PC-3 (cell line): ENCODE measurements around the gene SNN. TPM values are rescaled to one million over a fixed set of nuclear protein-coding genes. Genes with fewer than 3 reads are reported as not detected.

Experiments
- ATAC-seq: fragments of 200-7000 bp; cut with Tn5 transposase; 2 replicates; pipeline ENCODE4 v1.9.1; 2020; ENCODE audit warnings: mild to moderate bottlenecking, moderate library complexity
- BruUV-seq: library from RNA; stranded (reverse); fragments of 400-500 nt; replicated peaks from 2 replicates; lab custom pipeline; 2021; lab: Mats Ljungman, UMichigan
- CTCF ChIA-PET: fragments of 300-600 bp; sonication (Branson Sonifier 250); formaldehyde crosslinking; loops from one replicate; lab custom pipeline; 2022; ENCODE audit warnings: antibody characterized with exemption; lab: Charles Lee
- POLR2A ChIA-PET: fragments of 300-600 bp; sonication (Branson Sonifier 250); formaldehyde crosslinking; loops from one replicate; lab custom pipeline; 2022; ENCODE audit warnings: antibody characterized with exemption; ENCODE audit not compliant: unreplicated experiment; lab: Charles Lee
- DNase-seq: peaks from one replicate; pipeline ENCODE4 v3.0.0-alpha.2; 2015
- H2AFZ ChIP-seq: fragments of 300-600 bp; sonication (generic); 2 replicates; pipeline ENCODE4 v1.6.0; 2016; ENCODE audit warnings: antibody characterized with exemption, low read length
- H3F3A ChIP-seq: fragments of 300-600 bp; sonication (generic); one replicate; pipeline ENCODE4 v1.6.0; 2017; ENCODE audit warnings: antibody characterized with exemption, low read length, control low read depth, mild to moderate bottlenecking; ENCODE audit not compliant: unreplicated experiment
- H3K27ac ChIP-seq: fragments of 300-600 bp; sonication (generic); 2 replicates; pipeline ENCODE4 v1.5.1; 2016; ENCODE audit warnings: mild to moderate bottlenecking, low read length
- H3K27me3 ChIP-seq: fragments of 300-600 bp; sonication (generic); 2 replicates; pipeline ENCODE4 v1.6.1; 2016; ENCODE audit warnings: low read length, mixed read lengths
- H3K36me3 ChIP-seq: fragments of 300-600 bp; sonication (generic); 2 replicates; pipeline ENCODE4 v1.6.1; 2016; ENCODE audit warnings: low read depth, mixed run types, low read length, mixed read lengths
- H3K4me1 ChIP-seq: fragments of 300-600 bp; sonication (generic); 2 replicates; pipeline ENCODE4 v1.5.1; 2016; ENCODE audit warnings: low read length; ENCODE audit not compliant: insufficient read depth
- H3K4me2 ChIP-seq: fragments of 300-600 bp; sonication (generic); 2 replicates; pipeline ENCODE4 v1.6.0; 2016; ENCODE audit warnings: low read length
- H3K4me3 ChIP-seq: fragments of 300-600 bp; sonication (generic); 2 replicates; pipeline ENCODE4 v1.5.1; 2016; ENCODE audit warnings: mild to moderate bottlenecking, low read length, mixed read lengths
- H3K79me2 ChIP-seq: fragments of 300-600 bp; sonication (generic); 2 replicates; pipeline ENCODE4 v1.6.1; 2017; ENCODE audit warnings: low read length, mixed read lengths
- H3K9ac ChIP-seq: fragments of 300-600 bp; sonication (generic); 2 replicates; pipeline ENCODE4 v1.6.0; 2016; ENCODE audit warnings: mild to moderate bottlenecking, low read length
- H3K9me2 ChIP-seq: fragments of 300-600 bp; sonication (generic); replicated peaks from 2 replicates; pipeline ENCODE4 v1.6.1; 2016; ENCODE audit warnings: mixed run types, low read length, mixed read lengths
- H3K9me3 ChIP-seq: fragments of 300-600 bp; sonication (generic); 2 replicates; pipeline ENCODE4 v1.6.1; 2016; ENCODE audit warnings: low read length, mixed read lengths
- H4K20me1 ChIP-seq: fragments of 300-600 bp; sonication (generic); 2 replicates; pipeline ENCODE4 v1.6.1; 2016; ENCODE audit warnings: low read length, mixed read lengths
- EZH2 ChIP-seq: fragments of 300-600 bp; sonication (generic); IDR thresholded peaks from one replicate; pipeline ENCODE4 v1.6.1; 2017; ENCODE audit warnings: antibody characterized with exemption, mild to moderate bottlenecking, low read length; ENCODE audit not compliant: unreplicated experiment
- EZH2phosphoT487 ChIP-seq: fragments of 300-600 bp; sonication (generic); IDR thresholded peaks from 2 replicates; pipeline ENCODE4 v1.6.1; 2018; ENCODE audit warnings: mild to moderate bottlenecking, antibody characterized with exemption, low read length, borderline replicate concordance
- intact Hi-C: fragments of 100-400 bp; cut with micrococcal nuclease; formaldehyde crosslinking; loops from 2 replicates; pipeline ENCODE4 v1.9.0; 2023
- total RNA-seq: library from RNA; depleted of rRNA; stranded (reverse); fragments of >200 nt; gene quantifications from 2 replicates; pipeline ENCODE4 v1.2.3, GENCODE V29; 2014
- TF ChIP-seq, protein P1 (sequence below): fragments of 300-600 bp; sonication (generic); conservative IDR thresholded peaks from 2 replicates; pipeline ENCODE4 v1.5.1; 2017; ENCODE audit warnings: antibody characterized with exemption, low read depth, mild to moderate bottlenecking, low read length

Gene SNN
- total RNA-seq, 1 experiment from 2014 or later: 4.3 TPM

DNA sequence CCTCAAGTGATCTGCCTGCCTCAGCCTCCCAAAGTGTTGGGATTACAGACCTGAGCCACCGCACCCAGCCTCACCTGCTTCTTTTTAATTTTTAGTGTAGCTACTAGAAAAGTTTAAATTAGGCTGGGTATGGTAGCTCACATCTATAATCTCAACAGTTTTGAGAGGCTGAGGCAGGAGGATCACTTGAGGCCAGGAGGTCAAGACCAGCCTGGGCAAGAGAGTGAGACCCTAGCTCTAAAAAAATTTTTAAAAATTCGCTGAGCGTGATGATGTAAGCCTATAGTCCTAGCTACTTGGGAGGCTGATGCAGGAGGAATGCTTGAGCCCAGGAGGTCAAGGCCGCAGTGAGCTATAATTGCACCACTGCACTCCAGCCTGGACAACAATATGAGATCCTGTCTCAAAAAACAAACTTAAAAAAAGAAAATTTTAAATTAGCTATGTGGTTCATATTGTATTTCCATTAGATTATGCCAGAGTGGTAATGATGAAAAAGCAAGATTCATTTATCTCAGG is 39.5 kb downstream of the SNN start:
- peaks cover 9% of the 10 kb centered on the region; the same call in 1 of the 2 replicates for H3K4me1 ChIP-seq
- no peaks in the 10 kb centered on the region for H4K20me1 ChIP-seq
- H3K36me3 ChIP-seq: no peaks in the 10 kb centered on the region; the same call in 1 of the 2 replicates
- H3K79me2 ChIP-seq: no peaks in the 10 kb centered on the region
- H3K27ac ChIP-seq: no peak overlapping the region
- ChIA-PET POLR2A (interaction anchor here (0.6 kb wide), 1 partner anchor 35 kb away, joined by 3 read pairs; the partner anchor contains the start of gene TXNDC11), CTCF (interaction anchor here (0.6 kb wide), 1 partner anchor 176 kb away, joined by 3 read pairs; no protein-coding TSS in a partner anchor)
- no peaks in the 10 kb centered on the region for H3F3A ChIP-seq
- no TSS peak for BruUV-seq
- H2AFZ ChIP-seq: no peak overlapping the region
- no peaks in the 10 kb centered on the region for H3K27me3 ChIP-seq
- H3K9ac ChIP-seq: no peak overlapping the region
- H3K9me3 ChIP-seq: no peaks in the 10 kb centered on the region
- intact Hi-C loops: no loop called here
- H3K4me3 ChIP-seq: no peak overlapping the region
- no peak for ATAC-seq
- no peak overlapping the region for H3K4me2 ChIP-seq
- TF ChIP-seq EZH2: no peak
- TF ChIP-seq, protein P1, sequence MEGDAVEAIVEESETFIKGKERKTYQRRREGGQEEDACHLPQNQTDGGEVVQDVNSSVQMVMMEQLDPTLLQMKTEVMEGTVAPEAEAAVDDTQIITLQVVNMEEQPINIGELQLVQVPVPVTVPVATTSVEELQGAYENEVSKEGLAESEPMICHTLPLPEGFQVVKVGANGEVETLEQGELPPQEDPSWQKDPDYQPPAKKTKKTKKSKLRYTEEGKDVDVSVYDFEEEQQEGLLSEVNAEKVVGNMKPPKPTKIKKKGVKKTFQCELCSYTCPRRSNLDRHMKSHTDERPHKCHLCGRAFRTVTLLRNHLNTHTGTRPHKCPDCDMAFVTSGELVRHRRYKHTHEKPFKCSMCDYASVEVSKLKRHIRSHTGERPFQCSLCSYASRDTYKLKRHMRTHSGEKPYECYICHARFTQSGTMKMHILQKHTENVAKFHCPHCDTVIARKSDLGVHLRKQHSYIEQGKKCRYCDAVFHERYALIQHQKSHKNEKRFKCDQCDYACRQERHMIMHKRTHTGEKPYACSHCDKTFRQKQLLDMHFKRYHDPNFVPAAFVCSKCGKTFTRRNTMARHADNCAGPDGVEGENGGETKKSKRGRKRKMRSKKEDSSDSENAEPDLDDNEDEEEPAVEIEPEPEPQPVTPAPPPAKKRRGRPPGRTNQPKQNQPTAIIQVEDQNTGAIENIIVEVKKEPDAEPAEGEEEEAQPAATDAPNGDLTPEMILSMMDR: no peak
- no peak for TF ChIP-seq EZH2phosphoT487
- H3K9me2 ChIP-seq: no peaks in the 10 kb centered on the region
- no peak for DNase-seq

DNA sequence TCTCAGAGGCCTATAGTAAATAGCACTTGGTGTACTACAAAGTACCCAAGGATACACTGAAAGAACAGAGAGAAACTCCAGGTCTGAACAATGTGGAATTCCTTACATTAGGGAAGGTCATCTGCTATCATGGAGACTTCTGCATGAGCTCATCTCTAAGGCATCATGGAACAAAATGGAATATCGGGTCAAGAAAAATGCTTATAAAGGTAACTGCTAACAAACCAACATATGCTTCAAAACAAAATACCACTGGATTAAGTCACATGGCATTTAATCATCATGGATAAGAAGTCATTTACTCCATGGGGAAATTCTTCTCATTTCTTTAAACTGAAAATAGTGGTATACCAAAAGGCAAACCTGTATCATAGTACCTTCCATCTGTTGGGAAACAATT is 40.2 kb downstream of the SNN start:
- Histone ChIP-seq H3K79me2 (no peaks in the 10 kb centered on the region), H3K4me2 (no peak overlapping the region), H2AFZ (no peak overlapping the region), H3F3A (no peaks in the 10 kb centered on the region), H3K4me1 (peaks cover 9% of the 10 kb centered on the region; the same call in 1 of the 2 replicates), H3K36me3 (no peaks in the 10 kb centered on the region; the same call in 1 of the 2 replicates), H3K9ac (no peak overlapping the region), H3K4me3 (no peak overlapping the region), H4K20me1 (no peaks in the 10 kb centered on the region), H3K9me2 (no peaks in the 10 kb centered on the region), H3K27me3 (no peaks in the 10 kb centered on the region), H3K9me3 (no peaks in the 10 kb centered on the region), H3K27ac (no peak overlapping the region)
- DNase-seq (no peak), ATAC-seq (no peak)
- POLR2A ChIA-PET: no interaction called here
- intact Hi-C loops: no loop called here
- TF ChIP-seq, protein P1: no peak
- TF ChIP-seq EZH2phosphoT487 (no peak), EZH2 (no peak)
- BruUV-seq: no TSS peak
- CTCF ChIA-PET: interaction anchor here (0.6 kb wide), 1 partner anchor 176 kb away, joined by 3 read pairs; no protein-coding TSS in a partner anchor

DNA sequence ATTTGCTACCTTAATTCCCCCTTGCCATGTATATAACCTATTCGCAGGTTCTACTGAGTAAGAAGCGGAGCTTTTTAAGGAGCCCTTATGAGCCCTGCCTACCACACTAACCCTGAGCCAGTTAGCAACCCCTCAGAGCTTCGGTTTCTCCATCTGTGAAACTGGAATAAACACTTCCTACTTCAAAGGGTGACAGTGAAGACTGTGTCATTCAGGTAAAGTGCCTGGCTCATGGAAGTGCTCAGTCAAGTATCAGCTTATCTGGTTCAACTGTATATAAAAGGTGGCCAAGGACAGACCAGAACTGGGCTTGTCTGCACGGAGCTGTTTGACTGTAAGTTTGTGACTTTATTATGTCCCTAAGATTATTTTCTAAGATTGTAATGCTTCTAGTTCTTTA is 43.4 kb downstream of the SNN start:
- Histone ChIP-seq H2AFZ (no peak overlapping the region), H3F3A (no peaks in the 10 kb centered on the region), H3K4me1 (peaks cover 9% of the 10 kb centered on the region; the same call in 1 of the 2 replicates), H3K27ac (no peak overlapping the region), H3K9me2 (no peaks in the 10 kb centered on the region), H3K36me3 (no peaks in the 10 kb centered on the region; the same call in 1 of the 2 replicates), H3K4me2 (no peak overlapping the region), H3K27me3 (no peaks in the 10 kb centered on the region), H4K20me1 (no peaks in the 10 kb centered on the region), H3K9me3 (no peaks in the 10 kb centered on the region), H3K9ac (no peak overlapping the region), H3K4me3 (no peak overlapping the region), H3K79me2 (no peaks in the 10 kb centered on the region)
- ATAC-seq (no peak), DNase-seq (no peak)
- ChIA-PET CTCF (no interaction called here), POLR2A (no interaction called here)
- intact Hi-C loops: no loop called here
- TF ChIP-seq EZH2phosphoT487: no peak
- TF ChIP-seq EZH2: no peak
- TF ChIP-seq, protein P1: no peak
- BruUV-seq: no TSS peak
